H1 (cell line): ENCODE results near the gene TSPAN5. TPM values are rescaled to one million over a fixed set of nuclear protein-coding genes. Genes with fewer than 3 reads are reported as not detected.

Experiments used
- CTCF ChIA-PET: fragments of 300-600 bp; sonication (Branson Sonifier 250); formaldehyde crosslinking; loops from one replicate; lab custom pipeline; 2021; ENCODE audit not compliant: partially characterized antibody; lab: Charles Lee
- POLR2A ChIA-PET: fragments of 300-600 bp; sonication (Branson Sonifier 250); formaldehyde crosslinking; loops from one replicate; lab custom pipeline; 2021; ENCODE audit warnings: inconsistent platforms; ENCODE audit not compliant: partially characterized antibody; lab: Charles Lee
- DNase-seq, 2 experiments: peaks; one replicate each; pipeline versions ENCODE4 v3.0.0 to v3.0.0-alpha.2; 2010 to 2022; ENCODE audit warnings: low spot score in 2 of 2, low read depth in 1 of 2, mixed read lengths in 1 of 2
- FAIRE-seq: peaks from 2 replicates; lab custom pipeline; 2011; peaks lifted over from hg19 to GRCh38; lab: Jason Lieb, UNC
- H2AFZ ChIP-seq: 2 replicates; pipeline ENCODE4 v1.8.1; 2012; ENCODE audit warnings: low read length, inconsistent platforms
- H2AK5ac ChIP-seq: 2 replicates; pipeline ENCODE4 v1.6.1; 2013; ENCODE audit warnings: low read depth, low read length
- H2BK120ac ChIP-seq: replicated peaks from 2 replicates; pipeline ENCODE3; 2013; ENCODE audit warnings: low read depth, low read length, inconsistent platforms
- H2BK12ac ChIP-seq: 2 replicates; pipeline ENCODE4 v1.6.1; 2013; ENCODE audit warnings: low read depth, low read length
- H2BK15ac ChIP-seq: 2 replicates; pipeline ENCODE4 v1.6.1; 2013; ENCODE audit warnings: low read length
- H2BK20ac ChIP-seq: 2 replicates; pipeline ENCODE4 v1.6.1; 2013; ENCODE audit warnings: low read length
- H2BK5ac ChIP-seq: 2 replicates; pipeline ENCODE4 v1.6.1; 2013; ENCODE audit warnings: low read depth, low read length
- H3K14ac ChIP-seq: 2 replicates; pipeline ENCODE4 v1.6.1; 2013; ENCODE audit warnings: inconsistent platforms; ENCODE audit not compliant: insufficient read length
- H3K18ac ChIP-seq: 2 replicates; pipeline ENCODE4 v1.6.1; 2013; ENCODE audit warnings: low read length; ENCODE audit errors: extremely low read depth
- H3K23ac ChIP-seq: 2 replicates; pipeline ENCODE4 v1.6.1; 2013; ENCODE audit warnings: inconsistent platforms; ENCODE audit not compliant: insufficient read length
- H3K23me2 ChIP-seq: 2 replicates; pipeline ENCODE4 v1.6.1; 2013; ENCODE audit warnings: low read depth, low read length
- H3K27ac ChIP-seq: 2 replicates; pipeline ENCODE4 v1.6.1; 2011; ENCODE audit warnings: low read depth, low read length, inconsistent platforms
- H3K27me3 ChIP-seq, 4 experiments: replicated peaks in 1 of 4; 1 replicate in 1 of 4; 2 replicates in 3 of 4; pipeline versions ENCODE4 v1.6.1 to v1.8.1; 2011 to 2013; ENCODE audit warnings: low read length in 3 of 4, mild to moderate bottlenecking in 3 of 4, inconsistent platforms in 2 of 4, mixed read lengths in 2 of 4, moderate library complexity in 1 of 4; ENCODE audit not compliant: control insufficient read depth in 3 of 4, insufficient read depth in 3 of 4; ENCODE audit errors: extremely low read depth in 1 of 4
- H3K36me3 ChIP-seq, 4 experiments: 2 replicates each; pipeline versions ENCODE4 v1.6.1 to v1.8.1; 2011 to 2013; ENCODE audit warnings: mild to moderate bottlenecking in 4 of 4, low read length in 3 of 4, moderate library complexity in 2 of 4, control low read depth in 1 of 4, inconsistent platforms in 1 of 4; ENCODE audit not compliant: insufficient read depth in 4 of 4, control insufficient read depth in 2 of 4
- H3K4ac ChIP-seq: replicated peaks from 2 replicates; pipeline ENCODE3; 2013; ENCODE audit warnings: low read length, low read depth, mixed read lengths, inconsistent platforms; ENCODE audit not compliant: insufficient read length
- H3K4me1 ChIP-seq, 4 experiments: replicated peaks in 1 of 4; 1 replicate in 1 of 4; 2 replicates in 3 of 4; pipeline versions ENCODE4 v1.6.1 to v1.8.1; 2011 to 2013; ENCODE audit warnings: low read length in 3 of 4, inconsistent platforms in 2 of 4, mixed read lengths in 1 of 4; ENCODE audit not compliant: insufficient read depth in 4 of 4, control insufficient read depth in 3 of 4
- H3K4me2 ChIP-seq, 2 experiments: 2 replicates each; pipeline versions ENCODE4 v1.6.1 to v1.8.1; 2011 to 2013; ENCODE audit warnings: low read depth in 2 of 2, low read length in 2 of 2, control low read depth in 1 of 2, inconsistent platforms in 1 of 2, mild to moderate bottlenecking in 1 of 2; ENCODE audit not compliant: insufficient read depth in 1 of 2
- H3K4me3 ChIP-seq, 4 experiments: fragments of 200-600, 300-600 bp in 1 of 4; sonication (generic), shearing (Covaris generic), sonication (Bioruptor Twin) in 1 of 4; 2 replicates each; pipeline versions ENCODE4 v1.5.1 to v1.8.1; 2011 to 2016; ENCODE audit warnings: low read length in 4 of 4, low read depth in 3 of 4, control low read depth in 2 of 4, inconsistent platforms in 2 of 4, mild to moderate bottlenecking in 2 of 4, mixed read lengths in 1 of 4, moderate library complexity in 1 of 4; ENCODE audit not compliant: insufficient read depth in 2 of 4; ENCODE audit errors: extremely low read depth in 1 of 4
- H3K56ac ChIP-seq: replicated peaks from 2 replicates; pipeline ENCODE3; 2013; ENCODE audit warnings: low read depth, mild to moderate bottlenecking, mixed read lengths, low read length, inconsistent platforms; ENCODE audit not compliant: insufficient read length
- H3K79me1 ChIP-seq: 2 replicates; pipeline ENCODE4 v1.6.1; 2013; ENCODE audit warnings: low read depth, low read length, control low read depth
- H3K79me2 ChIP-seq, 2 experiments: 2 replicates each; pipeline versions ENCODE4 v1.6.1 to v1.8.1; 2012 to 2013; ENCODE audit warnings: low read length in 2 of 2, mild to moderate bottlenecking in 2 of 2, inconsistent platforms in 1 of 2; ENCODE audit not compliant: insufficient read depth in 2 of 2, control insufficient read depth in 1 of 2
- H3K9ac ChIP-seq, 4 experiments: replicated peaks in 1 of 4; 1 replicate in 1 of 4; 2 replicates in 3 of 4; pipeline versions ENCODE4 v1.6.1 to v1.8.1; 2011 to 2013; ENCODE audit warnings: low read depth in 3 of 4, low read length in 3 of 4, control low read depth in 2 of 4, mild to moderate bottlenecking in 2 of 4, moderate library complexity in 2 of 4, inconsistent platforms in 1 of 4; ENCODE audit errors: extremely low read depth in 1 of 4
- H3K9me3 ChIP-seq, 2 experiments: 2 replicates each; pipeline versions ENCODE4 v1.6.1 to v1.8.1; 2012 to 2013; ENCODE audit warnings: mild to moderate bottlenecking in 2 of 2, moderate library complexity in 2 of 2, control low read depth in 1 of 2, inconsistent platforms in 1 of 2, low read depth in 1 of 2, low read length in 1 of 2, mixed read lengths in 1 of 2; ENCODE audit not compliant: insufficient read depth in 2 of 2
- H4K20me1 ChIP-seq, 2 experiments: replicated peaks in 1 of 2; 2 replicates each; pipeline versions ENCODE3 to v1.8.1; 2011 to 2013; ENCODE audit warnings: inconsistent platforms in 2 of 2, low read length in 2 of 2, mild to moderate bottlenecking in 1 of 2; ENCODE audit not compliant: insufficient read depth in 2 of 2, control insufficient read depth in 1 of 2
- H4K5ac ChIP-seq: 2 replicates; pipeline ENCODE4 v1.6.1; 2013; ENCODE audit warnings: low read length, low read depth, mixed read lengths, inconsistent platforms; ENCODE audit not compliant: insufficient read length
- H4K8ac ChIP-seq: 2 replicates; pipeline ENCODE4 v1.8.0; 2013; ENCODE audit warnings: mild to moderate bottlenecking, moderate library complexity, low read length, inconsistent platforms; ENCODE audit not compliant: insufficient read depth; ENCODE audit errors: extremely low read depth
- H4K91ac ChIP-seq: replicated peaks from 2 replicates; pipeline ENCODE3; 2013; ENCODE audit warnings: low read length, mixed read lengths, inconsistent platforms; ENCODE audit not compliant: insufficient read length
- CREB1 ChIP-seq: IDR thresholded peaks from 2 replicates; pipeline ENCODE4 v1.6.1; 2012; ENCODE audit warnings: inconsistent platforms
- PHF8 ChIP-seq: fragments of 200-600 bp; sonication (generic); conservative IDR thresholded peaks from 2 replicates; pipeline ENCODE4 v1.7.1; 2012; ENCODE audit warnings: low read depth, mild to moderate bottlenecking, inconsistent platforms, low read length, moderate library complexity
- POLR2A ChIP-seq, 2 experiments: IDR thresholded peaks; 1 replicate in 1 of 2; 2 replicates in 1 of 2; pipeline ENCODE4 v1.6.1; 2011; ENCODE audit warnings: low read depth in 2 of 2, low read length in 2 of 2, mild to moderate bottlenecking in 2 of 2; ENCODE audit errors: control extremely low read depth in 1 of 2
- SP2 ChIP-seq: IDR thresholded peaks from 2 replicates; pipeline ENCODE4 v1.6.1; 2012; ENCODE audit warnings: mild to moderate bottlenecking, low read length, inconsistent platforms
- SRF ChIP-seq: IDR thresholded peaks from 2 replicates; pipeline ENCODE4 v1.6.1; 2011; ENCODE audit warnings: mild to moderate bottlenecking, low read depth, low read length, moderate library complexity
- WGBS, 2 experiments: shearing (Covaris generic) in 1 of 2; methylation state at CpG; one replicate each; pipeline versions ENCODE4 v1.1.6 to v1.1.7; 2013 to 2015; ENCODE audit warnings: low lambda C conversion rate in 2 of 2, mixed read lengths in 2 of 2, inconsistent platforms in 1 of 2, low coverage in 1 of 2, missing lambda C conversion rate in 1 of 2; ENCODE audit not compliant: insufficient replicate concordance in 2 of 2, insufficient coverage in 1 of 2, insufficient read length in 1 of 2; ENCODE audit errors: extremely low coverage in 1 of 2, missing lambda C conversion rate in 1 of 2; 5-methylcytosine and 5-hydroxymethylcytosine counted together
- polyA plus RNA-seq, 7 experiments: library from polyadenylated mRNA; depleted of rRNA in 3 of 7; stranded (reverse) in 5 of 7; unstranded in 2 of 7; fragments of >200 nt in 5 of 7; fragments of 200-250 nt in 2 of 7; gene quantifications; 1 replicate in 5 of 7; 2 replicates in 1 of 7; 4 replicates in 1 of 7; pipeline versions ENCODE4 v1.2.1 to v1.2.3, GENCODE V29; 2011 to 2013; ENCODE audit warnings: missing spikeins in 2 of 7, mixed read lengths in 2 of 7
- total RNA-seq: library from RNA; stranded (reverse); fragmentation: NEBNext Ultra II Directional; extraction: Animal tissue kit (Norgen Biotek cat#: 25700); gene quantifications from 2 replicates; pipeline ENCODE4 v1.2.1, GENCODE V29; 2021

Gene TSPAN5
- total and polyA plus RNA-seq, 2 of the 8 experiments (the other 6 are each of a cell fraction or from before 2014, with no cell fraction given) = 17.6 to 21.2 TPM

- Histone ChIP-seq H3K79me2 (peaks cover 0 to 5% of the 10 kb centered on the region in 2 experiments; a peak in 1 of 4 replicates), H2BK5ac (no peak overlapping the region), H3K27me3 (no peaks in the 10 kb centered on the region), H2AFZ (no peak overlapping the region), H3K18ac (no peak overlapping the region), H3K27ac (no peak overlapping the region), H3K14ac (no peak overlapping the region), H3K4ac (no peak overlapping the region), H4K20me1 (no peaks in the 10 kb centered on the region), H3K4me1 (peaks cover 3 to 18% (median 8%) of the 10 kb centered on the region in 4 experiments; a peak in 4 of 7 replicates), H3K4me3 (no peak overlapping the region), H4K91ac (no peak overlapping the region), H2BK15ac (no peak overlapping the region), H2BK12ac (no peak overlapping the region), H4K5ac (no peak overlapping the region), H3K56ac (no peak overlapping the region), H2AK5ac (no peak overlapping the region), H3K23ac (no peak overlapping the region), H2BK120ac (no peak overlapping the region), H4K8ac (no peak overlapping the region), H3K23me2 (no peaks in the 10 kb centered on the region), H3K79me1 (no peaks in the 10 kb centered on the region; the same call in 1 of the 2 replicates), H3K36me3 (no peaks in the 10 kb centered on the region; a peak in 1 of 8 replicates), H3K9me3 (peaks cover 0 to 5% of the 10 kb centered on the region in 2 experiments; a peak in 1 of 4 replicates), H2BK20ac (no peak overlapping the region), H3K9ac (no peak overlapping the region), H3K4me2 (no peak overlapping the region)
- WGBS, 2 experiments = 92% methylated on average over 3 of the region's 3 CpGs; no CpG with 5 or more reads in 1 of the 2 experiments
- POLR2A ChIA-PET = interaction anchor here (1.2 kb wide), 1 partner anchor 50 kb away, joined by 3 read pairs; no protein-coding TSS in a partner anchor
- CTCF ChIA-PET = interaction anchor here (0.6 to 1.2 kb wide), 5 partner anchors 9 to 227 kb away, joined by 3 to 4 read pairs (median 3); no protein-coding TSS in a partner anchor
- FAIRE-seq (no peak), DNase-seq (no peak)
- TF ChIP-seq SP2 (no peak), SRF (no peak), POLR2A (IDR thresholded peaks at IDR 0.05; ENCODE audit: control extremely low read depth in 1 of 2, low read depth in 2 of 2, low read length in 2 of 2) (no peak), PHF8 (no peak), CREB1 (no peak)
Observed at GRCh38 chr4:98516042-98516440, 142.4 kb downstream of the TSPAN5 start.
